HG02798 (cell line): ENCODE measurements around the gene R3HDM1.
"Not testable (repeated sequence)": the region's sequence is repeated elsewhere in the genome, so short reads cannot be mapped to it uniquely, and the experiment has no call there.

Experiments
- ATAC-seq: cut with Tn5 transposase; IDR thresholded peaks from one replicate; pipeline ENCODE4 v1.9.1; 2021; ENCODE audit warnings: mild to moderate bottlenecking; ENCODE audit not compliant: unreplicated experiment, poor library complexity

Gene R3HDM1

DNA sequence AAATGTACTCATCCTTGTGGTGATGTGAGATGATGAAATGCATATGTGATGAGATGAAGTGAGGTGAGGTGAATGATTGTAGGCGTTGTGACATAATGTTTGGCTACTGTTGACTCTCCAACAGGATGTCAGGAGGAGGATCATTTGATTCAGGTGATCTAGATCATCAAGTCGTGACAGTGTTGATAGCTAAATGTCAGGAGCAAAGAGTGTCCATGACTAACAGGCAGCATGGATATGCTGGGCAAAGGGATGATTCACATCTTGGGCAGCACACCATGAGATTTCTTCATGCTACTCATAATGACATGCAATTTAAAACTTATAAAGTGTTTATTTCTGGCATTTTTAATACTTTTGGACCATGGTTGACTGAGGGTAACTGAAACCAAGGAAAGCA lies 170.2 kb downstream of the R3HDM1 start:
- no peak for ATAC-seq

DNA sequence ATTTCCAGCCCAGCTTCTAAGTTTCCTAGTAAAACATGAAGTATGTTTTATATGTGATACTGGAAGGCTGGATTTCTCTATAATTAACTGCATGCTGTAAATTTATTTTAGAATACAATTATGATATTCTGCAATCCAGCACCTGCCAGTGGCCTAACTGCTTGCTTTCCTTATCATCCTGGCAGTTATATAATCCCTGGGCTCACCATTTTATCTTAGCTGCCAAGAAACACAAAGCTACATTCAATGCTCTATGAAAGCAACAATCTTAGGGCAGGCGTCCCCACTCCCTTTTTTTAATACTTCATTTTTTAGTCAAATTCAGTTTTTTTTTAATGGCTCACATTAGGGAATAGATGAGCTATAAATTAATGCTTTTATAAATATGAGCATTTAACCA lies 172.0 kb downstream of the R3HDM1 start:
- no peak for ATAC-seq

DNA sequence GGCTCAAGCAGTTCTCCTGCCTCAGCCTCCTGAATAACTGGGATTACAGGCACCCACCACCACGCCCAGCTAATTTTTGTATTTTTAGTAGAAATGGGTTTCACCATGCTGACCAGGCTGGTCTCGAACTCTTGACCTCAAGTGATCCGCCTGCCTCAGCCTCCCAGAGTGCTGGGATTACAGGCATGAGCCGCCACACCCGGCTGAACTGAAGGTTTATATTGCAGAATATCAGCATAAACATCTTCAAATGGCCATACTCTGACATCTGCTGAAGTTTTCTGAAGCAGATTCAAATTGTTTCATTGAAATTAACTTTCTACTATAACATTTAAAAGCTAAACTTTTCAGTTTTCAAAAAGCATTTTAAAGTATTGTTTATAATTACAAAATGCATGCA lies 172.8 kb downstream of the R3HDM1 start:
- ATAC-seq, result not testable (repeated sequence)

DNA sequence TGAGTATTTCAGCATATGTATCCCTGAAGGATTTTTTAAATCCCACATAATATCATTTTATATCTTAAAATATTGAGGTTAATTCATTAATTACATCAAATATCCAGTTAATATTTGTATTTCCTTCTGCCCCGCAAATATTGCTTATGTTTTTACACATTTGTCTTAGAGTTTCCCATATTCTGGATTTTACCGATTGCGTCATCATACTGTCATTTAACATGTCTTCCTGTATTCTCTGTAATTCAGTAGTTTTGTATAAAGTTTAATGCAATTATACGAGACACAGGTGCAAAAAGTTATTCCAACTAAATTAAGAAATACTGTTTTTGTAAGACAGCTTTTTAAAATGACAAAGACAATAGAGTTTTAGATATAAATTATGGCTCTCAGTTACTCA lies 176.9 kb downstream of the R3HDM1 start:
- no peak for ATAC-seq

DNA sequence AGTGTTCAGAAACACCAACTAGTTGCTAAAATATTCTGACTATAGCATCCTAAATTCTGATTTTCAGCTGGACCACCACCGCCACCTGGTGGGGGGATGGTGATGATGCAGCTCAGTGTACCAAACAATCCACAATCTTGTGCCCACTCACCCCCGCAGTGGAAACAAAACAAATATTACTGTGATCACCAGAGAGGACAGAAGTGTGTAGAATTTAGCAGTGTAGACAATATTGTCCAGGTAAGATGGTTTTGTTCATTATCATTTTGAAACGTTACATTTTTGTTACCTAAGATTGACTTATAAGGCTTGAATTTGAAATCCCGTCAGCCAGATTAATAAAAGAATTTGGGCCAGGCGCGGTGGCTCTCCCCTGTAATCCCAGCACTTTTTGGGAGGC lies 178.7 kb downstream of the R3HDM1 start:
- ATAC-seq, result peak; percentile 70

DNA sequence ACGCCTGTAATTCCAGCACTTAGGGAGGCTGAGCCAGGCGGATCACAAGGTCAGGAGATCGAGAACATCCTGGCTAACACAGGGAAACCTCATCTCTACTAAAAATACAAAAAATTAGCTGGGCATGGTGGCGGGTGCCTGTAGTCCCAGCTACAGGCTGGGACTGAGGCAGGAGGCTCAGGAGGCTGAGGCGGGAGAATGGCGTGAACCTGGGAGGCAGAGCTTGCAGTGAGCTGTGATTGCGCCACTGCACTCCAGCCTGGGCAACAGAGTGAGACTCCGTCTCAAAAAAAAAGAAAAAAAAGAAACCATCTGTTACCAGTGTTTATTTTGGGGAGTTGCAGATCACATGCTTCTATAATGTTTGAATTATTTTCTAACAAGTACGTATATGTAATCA lies 183.8 kb downstream of the R3HDM1 start:
- not testable (repeated sequence) for ATAC-seq

DNA sequence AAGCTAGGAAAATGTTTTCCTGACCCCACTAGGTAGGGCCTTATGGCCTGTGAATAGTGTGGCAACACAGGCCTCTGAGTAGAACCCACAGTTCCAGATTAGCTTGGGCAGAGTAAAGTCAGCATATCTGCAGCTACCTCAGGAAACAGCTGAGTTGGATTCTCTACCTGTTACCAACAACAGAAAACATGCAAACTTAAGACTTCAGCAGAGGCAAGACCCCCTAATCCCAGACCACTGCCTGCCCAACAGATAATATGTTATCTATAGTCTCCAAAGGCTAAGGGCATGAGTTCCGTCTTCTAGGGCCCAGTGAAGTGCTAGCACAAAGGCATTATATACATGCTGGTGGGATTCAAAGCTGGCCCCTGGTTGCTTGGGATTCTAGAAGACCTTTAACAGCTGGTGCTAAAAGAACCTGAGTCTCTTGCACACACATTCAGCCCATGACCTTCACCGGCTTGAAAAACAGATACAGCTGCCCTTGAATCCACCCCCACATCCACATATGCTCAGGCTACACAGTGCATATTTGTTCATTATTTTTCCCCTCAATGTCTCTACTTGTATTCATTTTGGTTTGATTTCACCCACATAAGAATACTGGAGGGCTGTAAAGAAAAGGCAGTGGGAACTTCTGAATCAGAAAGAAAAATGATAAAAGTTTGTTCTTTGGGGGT lies 196.9 kb downstream of the R3HDM1 start:
- no peak for ATAC-seq

DNA sequence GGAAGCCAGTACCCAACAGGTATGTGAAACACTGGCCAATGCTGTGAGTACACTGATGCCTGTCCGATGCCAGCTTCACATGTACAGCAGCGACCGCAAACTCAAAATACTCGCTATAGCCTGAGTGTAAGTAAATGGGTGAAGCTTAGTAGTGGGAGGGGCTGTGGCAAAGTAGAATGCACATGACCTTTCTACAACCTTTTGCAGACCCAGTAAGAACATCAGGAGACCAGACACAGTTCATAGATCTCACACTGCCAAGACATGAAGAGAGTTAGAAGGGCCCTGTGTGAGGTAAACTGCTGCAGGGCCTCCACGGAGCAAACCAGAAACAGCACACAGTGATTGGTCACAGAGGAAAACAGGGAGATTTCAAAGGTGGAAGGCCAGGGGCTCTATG lies 201.3 kb downstream of the R3HDM1 start:
- no peak for ATAC-seq

DNA sequence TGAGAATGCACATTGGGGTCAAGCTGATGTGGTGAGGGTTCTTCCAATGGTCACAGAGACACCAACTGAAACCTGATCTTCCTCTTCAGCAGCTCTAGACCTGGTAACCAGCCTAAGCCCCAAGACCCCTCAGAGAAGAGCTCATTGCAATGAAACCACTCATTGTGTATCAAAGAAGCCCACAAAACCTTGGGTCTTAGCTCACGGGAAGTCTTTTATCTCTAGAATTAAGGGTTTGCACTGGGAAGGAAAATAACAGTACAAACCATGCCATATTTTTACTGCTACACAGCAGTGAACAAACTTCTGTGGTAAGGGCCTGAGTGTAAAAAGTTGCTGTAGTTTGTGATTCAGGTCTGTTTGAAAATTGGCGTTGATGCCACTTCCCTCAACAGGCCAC lies 201.8 kb downstream of the R3HDM1 start:
- ATAC-seq, result no peak

DNA sequence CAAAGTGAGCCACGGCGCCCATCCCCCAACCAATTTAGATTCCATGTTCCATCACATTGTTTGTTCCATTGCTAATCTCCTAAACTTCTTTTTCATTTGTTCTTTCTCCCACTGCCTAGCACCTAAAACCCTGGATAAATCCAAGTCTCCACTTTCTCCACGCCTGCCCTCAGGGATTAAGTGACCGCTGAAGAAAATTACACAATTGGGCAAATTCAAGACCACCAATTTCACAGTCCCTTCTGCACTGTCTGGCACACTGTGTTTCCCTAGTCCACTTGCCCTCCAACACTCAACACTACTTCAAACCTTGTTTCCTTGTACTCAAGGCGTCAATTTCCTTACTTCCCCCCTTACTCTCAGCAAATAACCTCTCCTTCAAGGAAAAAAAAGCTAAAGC lies 205.3 kb downstream of the R3HDM1 start:
- ATAC-seq, result no peak

DNA sequence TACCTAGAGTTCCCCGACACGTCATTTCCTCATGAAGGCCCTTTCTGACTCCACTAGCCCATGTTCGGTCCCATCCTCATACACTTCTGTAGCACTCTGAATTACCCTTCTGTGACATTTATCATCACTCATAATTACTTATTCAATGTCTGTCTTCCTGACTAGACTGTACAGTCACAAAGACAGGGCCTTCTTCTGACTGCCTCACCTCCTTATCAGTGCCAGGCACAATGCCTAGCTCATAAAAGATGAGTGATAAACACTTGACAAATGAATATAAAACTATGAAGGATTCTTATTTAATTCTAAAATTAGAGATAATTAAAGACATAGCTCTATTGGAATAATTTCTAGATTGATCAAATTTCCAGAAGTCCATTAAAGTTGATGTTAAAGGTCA lies 208.9 kb downstream of the R3HDM1 start:
- ATAC-seq, result no peak

DNA sequence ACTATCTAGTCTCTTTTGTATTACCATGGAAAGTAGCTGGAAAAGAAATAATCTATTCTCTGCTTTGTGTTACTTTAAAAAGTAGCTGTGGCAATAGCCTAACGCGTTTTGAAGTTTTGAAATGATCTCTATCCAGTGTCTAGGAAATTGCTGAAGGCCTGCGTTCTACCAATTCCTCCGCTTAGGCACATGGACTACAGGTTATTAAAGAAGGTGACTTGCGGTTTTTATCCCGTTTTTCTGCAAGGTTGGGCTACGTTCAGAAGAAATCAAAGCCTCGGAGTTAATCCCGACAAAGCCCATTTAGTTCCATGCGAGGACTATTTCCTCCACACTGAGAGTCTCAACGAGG lies 209.7 kb downstream of the R3HDM1 start:
- no peak for ATAC-seq

DNA sequence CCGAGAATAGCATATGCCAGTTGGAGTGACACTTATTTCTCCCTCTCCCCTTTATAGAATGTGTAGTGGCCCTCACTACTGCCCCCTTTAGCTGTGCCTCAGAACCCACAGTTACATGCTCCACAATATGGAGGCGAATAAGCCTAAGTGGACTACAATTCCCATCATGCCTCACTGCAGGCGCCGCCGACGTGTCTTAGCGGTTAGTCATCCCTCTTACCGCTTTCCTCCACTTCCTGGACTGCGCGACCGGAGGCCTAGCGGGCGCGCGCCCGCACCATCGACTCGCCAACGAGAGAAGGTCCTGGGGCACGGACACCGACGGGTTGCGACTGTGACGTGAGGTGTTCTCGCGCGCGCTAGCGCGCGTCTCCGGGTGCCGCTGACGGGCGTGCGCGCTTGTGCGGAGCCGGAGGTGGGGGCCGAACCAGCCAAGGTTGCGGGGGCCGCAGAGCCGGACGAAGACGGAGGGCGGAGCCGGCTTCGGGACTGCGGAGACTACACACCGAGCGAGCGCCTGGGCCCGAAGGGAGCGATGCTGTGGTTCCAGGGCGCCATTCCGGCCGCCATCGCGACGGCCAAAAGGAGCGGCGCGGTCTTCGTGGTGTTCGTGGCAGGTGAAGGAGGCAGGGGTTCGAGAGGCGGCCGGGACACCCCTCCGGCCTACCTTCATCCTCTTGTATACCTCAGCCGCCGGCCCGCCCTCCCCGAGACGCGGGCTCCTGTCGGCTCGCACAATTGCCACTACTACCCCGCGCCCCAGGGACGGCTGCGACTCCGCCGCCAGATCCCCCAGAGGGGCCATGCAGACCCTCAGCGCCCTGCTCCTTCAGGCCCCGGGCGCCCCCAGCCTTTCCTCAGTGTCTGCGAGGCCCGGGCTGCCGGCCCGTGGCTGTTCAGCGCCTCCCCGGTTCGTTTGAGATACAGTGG lies 210.4 kb downstream of the R3HDM1 start, which contains the start of gene UBXN4:
TSS of gene UBXN4 (plus strand) at position 461 of the 930 bp plus-strand sequence. CDS start at position 536, 75 bp downstream.
- peak; percentile 96 for ATAC-seq

DNA sequence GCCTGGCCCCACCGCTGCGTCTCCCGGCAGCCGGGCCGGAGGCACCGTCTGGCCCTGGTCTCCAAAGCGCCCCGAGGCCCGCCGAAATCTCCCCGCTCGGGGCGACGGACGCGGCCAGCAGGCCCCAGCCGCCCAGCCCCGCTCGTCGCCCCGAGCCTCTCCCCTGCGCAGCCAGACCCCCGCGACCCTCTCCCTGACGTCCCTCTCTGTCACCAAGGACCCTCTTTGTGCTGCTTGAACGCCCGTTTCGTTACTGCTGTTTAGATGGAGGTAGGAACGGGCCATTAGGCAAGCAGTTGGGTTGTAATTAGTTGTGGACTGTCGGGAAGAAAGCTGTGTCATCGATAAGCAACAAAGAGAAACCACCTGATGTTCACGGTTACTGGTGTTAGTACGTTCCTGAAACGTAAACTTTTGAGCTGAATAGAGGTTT lies 211.1 kb downstream of the R3HDM1 start:
- ATAC-seq, result peak; percentile 22

DNA sequence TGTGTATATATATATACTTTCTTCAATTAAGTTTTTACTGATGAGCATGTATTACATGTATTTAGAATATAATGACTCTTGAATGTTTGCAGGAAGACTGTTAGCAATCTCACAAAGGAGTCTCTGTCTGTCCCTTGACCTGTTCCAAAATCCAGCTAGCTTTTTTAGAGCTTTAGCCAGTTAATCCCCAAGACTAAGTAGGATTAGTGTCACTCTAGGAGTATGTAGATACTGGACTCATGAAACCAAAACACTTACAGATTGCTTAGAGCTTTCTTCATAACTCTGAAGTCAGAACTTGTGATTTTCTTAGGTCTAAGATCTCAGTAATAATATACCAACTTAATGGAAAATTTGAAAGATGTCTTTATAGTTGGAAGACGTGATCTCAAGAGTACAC lies 212.6 kb downstream of the R3HDM1 start:
- ATAC-seq, result no peak

DNA sequence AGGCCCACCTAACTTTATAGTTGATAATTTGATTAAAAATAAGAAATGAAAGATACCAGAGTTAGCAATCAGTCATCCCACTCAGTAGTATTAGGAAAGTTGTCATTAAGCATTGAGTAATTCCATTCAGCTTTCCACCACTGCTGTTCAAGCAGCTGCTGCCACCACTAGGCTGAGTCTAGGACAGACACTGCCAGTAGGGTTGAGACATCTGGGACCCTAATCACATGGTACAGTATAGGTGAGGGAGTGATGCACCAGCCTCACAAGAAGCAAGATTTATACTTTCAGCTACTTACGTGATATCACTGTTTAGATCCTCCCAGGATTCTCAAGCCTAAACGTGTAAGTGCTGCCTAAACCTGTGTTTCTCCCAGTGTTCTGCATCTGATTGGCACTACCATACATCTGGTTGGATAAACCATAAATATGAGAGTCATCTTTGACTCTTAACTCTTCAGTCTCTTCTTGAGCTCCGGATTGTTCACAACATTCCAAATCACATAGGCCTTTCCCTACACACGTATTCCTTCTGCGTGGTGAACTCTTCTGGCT lies 213.6 kb downstream of the R3HDM1 start:
- no peak for ATAC-seq

DNA sequence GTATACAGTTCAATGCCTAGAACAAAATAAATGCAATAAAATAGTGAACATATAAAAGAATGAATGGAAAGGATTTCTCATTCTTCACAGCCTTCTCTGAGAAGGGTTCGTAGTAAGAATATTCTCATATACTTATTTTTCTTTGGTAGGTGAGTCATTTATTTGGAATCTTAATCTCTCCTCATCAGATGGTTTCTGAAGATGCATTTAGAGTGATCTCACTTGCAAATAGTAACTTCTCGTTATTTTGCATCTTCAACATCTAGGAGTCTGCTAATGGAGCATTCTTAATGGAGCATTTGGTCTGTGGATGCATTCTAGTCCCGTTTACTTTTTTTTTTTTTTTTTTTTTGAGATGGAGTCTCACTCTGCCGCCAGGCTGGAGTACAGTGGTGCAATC lies 214.3 kb downstream of the R3HDM1 start:
- no peak for ATAC-seq

DNA sequence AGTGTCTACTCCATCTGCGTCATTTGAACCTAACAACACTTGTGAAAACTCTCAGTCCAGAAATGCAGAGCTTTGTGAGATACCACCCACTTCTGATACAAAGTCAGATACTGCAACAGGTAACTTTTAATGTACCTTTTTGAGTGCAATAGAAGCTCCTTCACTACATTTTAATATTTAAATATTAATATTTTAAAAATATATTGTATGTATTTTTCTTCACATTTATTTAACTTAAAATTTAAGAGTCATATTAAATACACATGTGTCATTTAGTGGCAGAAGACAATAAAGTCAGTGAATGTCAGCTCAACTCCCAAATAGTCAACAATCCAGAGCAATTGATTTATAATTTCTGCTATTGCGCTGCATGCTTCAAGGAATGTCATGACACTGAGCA lies 224.3 kb downstream of the R3HDM1 start:
- ATAC-seq, result no peak

DNA sequence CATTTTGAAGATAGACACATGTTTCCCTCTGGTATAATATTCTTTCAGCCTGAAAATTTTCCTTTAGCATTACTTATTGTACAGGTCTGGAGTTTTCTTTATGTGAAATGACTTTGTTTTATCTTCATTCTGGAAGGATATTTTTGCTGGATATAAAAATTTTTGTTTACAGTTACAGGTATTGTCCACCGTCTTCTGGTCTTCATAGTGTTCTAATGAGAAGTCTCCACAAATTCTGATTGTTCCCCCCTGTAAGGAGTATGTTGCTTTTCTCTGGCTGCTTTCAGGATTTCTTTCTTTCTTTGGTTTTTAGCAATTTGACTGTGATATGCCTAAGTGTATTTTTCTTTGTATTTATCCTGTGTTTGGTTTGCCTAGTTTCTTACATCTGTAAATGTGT lies 225.4 kb downstream of the R3HDM1 start:
- no peak for ATAC-seq

DNA sequence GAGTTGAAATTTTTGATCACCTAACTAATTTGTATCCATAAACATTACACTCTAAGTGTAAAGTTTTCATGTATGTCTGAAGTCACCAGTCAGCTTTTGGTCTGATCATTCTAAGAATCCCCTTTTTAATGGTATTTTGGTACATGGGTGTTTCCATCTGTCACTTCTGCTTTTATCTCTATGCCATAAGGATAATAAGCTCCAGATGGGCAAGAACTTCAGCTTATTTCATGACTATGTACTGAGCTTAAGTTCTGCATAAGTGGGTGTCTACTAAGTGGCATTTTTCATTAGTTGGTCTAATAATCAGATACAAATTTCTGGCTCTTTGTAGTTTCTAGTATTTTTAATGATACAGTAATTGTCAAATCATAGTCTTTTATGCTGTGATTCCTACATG lies 230.7 kb downstream of the R3HDM1 start:
- ATAC-seq, result no peak

DNA sequence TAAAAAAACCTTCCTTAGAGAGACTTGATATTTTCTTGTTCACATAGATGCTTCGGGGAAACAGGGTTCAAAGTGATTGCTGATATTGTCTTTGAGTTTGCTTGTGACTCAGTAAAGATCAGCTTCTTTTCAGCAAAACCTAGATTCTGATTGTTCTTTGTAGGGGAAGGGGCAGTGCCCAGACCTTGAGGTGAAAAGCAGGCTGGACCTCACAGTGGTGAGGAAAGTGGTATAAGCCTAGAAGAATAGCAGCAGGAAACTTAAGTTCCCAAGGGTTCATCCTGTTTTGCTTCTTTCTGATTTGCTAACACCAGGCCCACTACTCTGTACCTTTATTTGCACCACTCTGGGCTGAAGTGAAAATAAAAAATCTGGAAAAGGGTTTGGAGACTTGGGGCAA lies 231.2 kb downstream of the R3HDM1 start:
- no peak for ATAC-seq
